H1 (cell line): ENCODE data around the gene LRP8. TPM values are rescaled to one million over a fixed set of nuclear protein-coding genes. Genes with fewer than 3 reads are reported as not detected.

ENCODE experiments used
- CTCF ChIA-PET: fragments of 300-600 bp; sonication (Branson Sonifier 250); formaldehyde crosslinking; loops from one replicate; lab custom pipeline; 2021; ENCODE audit not compliant: partially characterized antibody; lab: Charles Lee
- POLR2A ChIA-PET: fragments of 300-600 bp; sonication (Branson Sonifier 250); formaldehyde crosslinking; loops from one replicate; lab custom pipeline; 2021; ENCODE audit warnings: inconsistent platforms; ENCODE audit not compliant: partially characterized antibody; lab: Charles Lee
- DNase-seq, 2 experiments: peaks; one replicate each; pipeline versions ENCODE4 v3.0.0 to v3.0.0-alpha.2; 2010 to 2022; ENCODE audit warnings: low spot score in 2 of 2, low read depth in 1 of 2, mixed read lengths in 1 of 2
- FAIRE-seq: peaks from 2 replicates; lab custom pipeline; 2011; peaks lifted over from hg19 to GRCh38; lab: Jason Lieb, UNC
- H2AFZ ChIP-seq: 2 replicates; pipeline ENCODE4 v1.8.1; 2012; ENCODE audit warnings: low read length, inconsistent platforms
- H2AK5ac ChIP-seq: 2 replicates; pipeline ENCODE4 v1.6.1; 2013; ENCODE audit warnings: low read depth, low read length
- H2BK120ac ChIP-seq: replicated peaks from 2 replicates; pipeline ENCODE3; 2013; ENCODE audit warnings: low read depth, low read length, inconsistent platforms
- H2BK12ac ChIP-seq: 2 replicates; pipeline ENCODE4 v1.6.1; 2013; ENCODE audit warnings: low read depth, low read length
- H2BK15ac ChIP-seq: 2 replicates; pipeline ENCODE4 v1.6.1; 2013; ENCODE audit warnings: low read length
- H2BK20ac ChIP-seq: 2 replicates; pipeline ENCODE4 v1.6.1; 2013; ENCODE audit warnings: low read length
- H2BK5ac ChIP-seq: 2 replicates; pipeline ENCODE4 v1.6.1; 2013; ENCODE audit warnings: low read depth, low read length
- H3K14ac ChIP-seq: 2 replicates; pipeline ENCODE4 v1.6.1; 2013; ENCODE audit warnings: inconsistent platforms; ENCODE audit not compliant: insufficient read length
- H3K18ac ChIP-seq: 2 replicates; pipeline ENCODE4 v1.6.1; 2013; ENCODE audit warnings: low read length; ENCODE audit errors: extremely low read depth
- H3K23ac ChIP-seq: 2 replicates; pipeline ENCODE4 v1.6.1; 2013; ENCODE audit warnings: inconsistent platforms; ENCODE audit not compliant: insufficient read length
- H3K23me2 ChIP-seq: 2 replicates; pipeline ENCODE4 v1.6.1; 2013; ENCODE audit warnings: low read depth, low read length
- H3K27ac ChIP-seq: 2 replicates; pipeline ENCODE4 v1.6.1; 2011; ENCODE audit warnings: low read depth, low read length, inconsistent platforms
- H3K27me3 ChIP-seq, 4 experiments: replicated peaks in 1 of 4; 1 replicate in 1 of 4; 2 replicates in 3 of 4; pipeline versions ENCODE4 v1.6.1 to v1.8.1; 2011 to 2013; ENCODE audit warnings: low read length in 3 of 4, mild to moderate bottlenecking in 3 of 4, inconsistent platforms in 2 of 4, mixed read lengths in 2 of 4, moderate library complexity in 1 of 4; ENCODE audit not compliant: control insufficient read depth in 3 of 4, insufficient read depth in 3 of 4; ENCODE audit errors: extremely low read depth in 1 of 4
- H3K36me3 ChIP-seq, 4 experiments: 2 replicates each; pipeline versions ENCODE4 v1.6.1 to v1.8.1; 2011 to 2013; ENCODE audit warnings: mild to moderate bottlenecking in 4 of 4, low read length in 3 of 4, moderate library complexity in 2 of 4, control low read depth in 1 of 4, inconsistent platforms in 1 of 4; ENCODE audit not compliant: insufficient read depth in 4 of 4, control insufficient read depth in 2 of 4
- H3K4ac ChIP-seq: replicated peaks from 2 replicates; pipeline ENCODE3; 2013; ENCODE audit warnings: low read length, low read depth, mixed read lengths, inconsistent platforms; ENCODE audit not compliant: insufficient read length
- H3K4me1 ChIP-seq, 4 experiments: replicated peaks in 1 of 4; 1 replicate in 1 of 4; 2 replicates in 3 of 4; pipeline versions ENCODE4 v1.6.1 to v1.8.1; 2011 to 2013; ENCODE audit warnings: low read length in 3 of 4, inconsistent platforms in 2 of 4, mixed read lengths in 1 of 4; ENCODE audit not compliant: insufficient read depth in 4 of 4, control insufficient read depth in 3 of 4
- H3K4me2 ChIP-seq, 2 experiments: 2 replicates each; pipeline versions ENCODE4 v1.6.1 to v1.8.1; 2011 to 2013; ENCODE audit warnings: low read depth in 2 of 2, low read length in 2 of 2, control low read depth in 1 of 2, inconsistent platforms in 1 of 2, mild to moderate bottlenecking in 1 of 2; ENCODE audit not compliant: insufficient read depth in 1 of 2
- H3K4me3 ChIP-seq, 4 experiments: fragments of 200-600, 300-600 bp in 1 of 4; sonication (generic), shearing (Covaris generic), sonication (Bioruptor Twin) in 1 of 4; 2 replicates each; pipeline versions ENCODE4 v1.5.1 to v1.8.1; 2011 to 2016; ENCODE audit warnings: low read length in 4 of 4, low read depth in 3 of 4, control low read depth in 2 of 4, inconsistent platforms in 2 of 4, mild to moderate bottlenecking in 2 of 4, mixed read lengths in 1 of 4, moderate library complexity in 1 of 4; ENCODE audit not compliant: insufficient read depth in 2 of 4; ENCODE audit errors: extremely low read depth in 1 of 4
- H3K56ac ChIP-seq: replicated peaks from 2 replicates; pipeline ENCODE3; 2013; ENCODE audit warnings: low read depth, mild to moderate bottlenecking, mixed read lengths, low read length, inconsistent platforms; ENCODE audit not compliant: insufficient read length
- H3K79me1 ChIP-seq: 2 replicates; pipeline ENCODE4 v1.6.1; 2013; ENCODE audit warnings: low read depth, low read length, control low read depth
- H3K79me2 ChIP-seq, 2 experiments: 2 replicates each; pipeline versions ENCODE4 v1.6.1 to v1.8.1; 2012 to 2013; ENCODE audit warnings: low read length in 2 of 2, mild to moderate bottlenecking in 2 of 2, inconsistent platforms in 1 of 2; ENCODE audit not compliant: insufficient read depth in 2 of 2, control insufficient read depth in 1 of 2
- H3K9ac ChIP-seq, 4 experiments: replicated peaks in 1 of 4; 1 replicate in 1 of 4; 2 replicates in 3 of 4; pipeline versions ENCODE4 v1.6.1 to v1.8.1; 2011 to 2013; ENCODE audit warnings: low read depth in 3 of 4, low read length in 3 of 4, control low read depth in 2 of 4, mild to moderate bottlenecking in 2 of 4, moderate library complexity in 2 of 4, inconsistent platforms in 1 of 4; ENCODE audit errors: extremely low read depth in 1 of 4
- H3K9me3 ChIP-seq, 2 experiments: 2 replicates each; pipeline versions ENCODE4 v1.6.1 to v1.8.1; 2012 to 2013; ENCODE audit warnings: mild to moderate bottlenecking in 2 of 2, moderate library complexity in 2 of 2, control low read depth in 1 of 2, inconsistent platforms in 1 of 2, low read depth in 1 of 2, low read length in 1 of 2, mixed read lengths in 1 of 2; ENCODE audit not compliant: insufficient read depth in 2 of 2
- H4K20me1 ChIP-seq, 2 experiments: replicated peaks in 1 of 2; 2 replicates each; pipeline versions ENCODE3 to v1.8.1; 2011 to 2013; ENCODE audit warnings: inconsistent platforms in 2 of 2, low read length in 2 of 2, mild to moderate bottlenecking in 1 of 2; ENCODE audit not compliant: insufficient read depth in 2 of 2, control insufficient read depth in 1 of 2
- H4K5ac ChIP-seq: 2 replicates; pipeline ENCODE4 v1.6.1; 2013; ENCODE audit warnings: low read length, low read depth, mixed read lengths, inconsistent platforms; ENCODE audit not compliant: insufficient read length
- H4K8ac ChIP-seq: 2 replicates; pipeline ENCODE4 v1.8.0; 2013; ENCODE audit warnings: mild to moderate bottlenecking, moderate library complexity, low read length, inconsistent platforms; ENCODE audit not compliant: insufficient read depth; ENCODE audit errors: extremely low read depth
- H4K91ac ChIP-seq: replicated peaks from 2 replicates; pipeline ENCODE3; 2013; ENCODE audit warnings: low read length, mixed read lengths, inconsistent platforms; ENCODE audit not compliant: insufficient read length
- CBX5 ChIP-seq: fragments of 300-800, 300-1000 bp; sonication (generic); IDR thresholded peaks from 2 replicates; pipeline ENCODE4 v1.7.1; 2016; ENCODE audit warnings: antibody characterized with exemption, low read length, low read depth
- CREB1 ChIP-seq: IDR thresholded peaks from 2 replicates; pipeline ENCODE4 v1.6.1; 2012; ENCODE audit warnings: inconsistent platforms
- CTBP2 ChIP-seq: IDR thresholded peaks from 2 replicates; pipeline ENCODE4 v1.7.0; 2011; ENCODE audit warnings: borderline replicate concordance, mild to moderate bottlenecking, moderate library complexity, mixed read lengths, low read length; ENCODE audit not compliant: insufficient read depth, insufficient read length
- FOSL1 ChIP-seq: IDR thresholded peaks from 2 replicates; pipeline ENCODE4 v1.6.1; 2011; ENCODE audit warnings: mild to moderate bottlenecking, low read depth, low read length, moderate library complexity; ENCODE audit not compliant: insufficient read depth
- MAFK ChIP-seq: IDR thresholded peaks from 2 replicates; pipeline ENCODE4 v1.6.1; 2012; ENCODE audit warnings: low read depth, mild to moderate bottlenecking, improper control_type of control experiment, low read length
- NANOG ChIP-seq: IDR thresholded peaks from 2 replicates; pipeline ENCODE4 v1.6.1; 2011; ENCODE audit warnings: low read length, low read depth, mild to moderate bottlenecking, inconsistent platforms; ENCODE audit not compliant: insufficient read depth, poor library complexity, severe bottlenecking
- NRF1 ChIP-seq: IDR thresholded peaks from 2 replicates; pipeline ENCODE4 v1.6.1; 2011; ENCODE audit warnings: mild to moderate bottlenecking, low read depth, low read length, improper control_type of control experiment
- RBBP5 ChIP-seq: IDR thresholded peaks from 2 replicates; pipeline ENCODE4 v1.7.1; 2012; ENCODE audit warnings: low read depth, mild to moderate bottlenecking, inconsistent platforms, low read length, moderate library complexity, borderline replicate concordance
- RNF2 ChIP-seq: fragments of 200-900, 300-1000 bp; sonication (generic); IDR thresholded peaks from 2 replicates; pipeline ENCODE4 v1.7.1; 2016; ENCODE audit warnings: borderline replicate concordance, low read depth, mild to moderate bottlenecking, antibody characterized with exemption, low read length; ENCODE audit not compliant: poor library complexity, severe bottlenecking; ENCODE audit errors: missing control alignments
- SAP30 ChIP-seq: fragments of 300-600 bp; sonication (generic); IDR thresholded peaks from 2 replicates; pipeline ENCODE4 v1.7.1; 2012; ENCODE audit warnings: low read length, moderate library complexity, mild to moderate bottlenecking, inconsistent platforms; ENCODE audit not compliant: insufficient read depth, insufficient replicate concordance
- TCF12 ChIP-seq: IDR thresholded peaks from 2 replicates; pipeline ENCODE4 v1.6.1; 2011; ENCODE audit warnings: low read depth, mild to moderate bottlenecking, low read length
- WGBS, 2 experiments: shearing (Covaris generic) in 1 of 2; methylation state at CpG; one replicate each; pipeline versions ENCODE4 v1.1.6 to v1.1.7; 2013 to 2015; ENCODE audit warnings: low lambda C conversion rate in 2 of 2, mixed read lengths in 2 of 2, inconsistent platforms in 1 of 2, low coverage in 1 of 2, missing lambda C conversion rate in 1 of 2; ENCODE audit not compliant: insufficient replicate concordance in 2 of 2, insufficient coverage in 1 of 2, insufficient read length in 1 of 2; ENCODE audit errors: extremely low coverage in 1 of 2, missing lambda C conversion rate in 1 of 2; 5-methylcytosine and 5-hydroxymethylcytosine counted together
- polyA plus RNA-seq, 7 experiments: library from polyadenylated mRNA; depleted of rRNA in 3 of 7; stranded (reverse) in 5 of 7; unstranded in 2 of 7; fragments of >200 nt in 5 of 7; fragments of 200-250 nt in 2 of 7; gene quantifications; 1 replicate in 5 of 7; 2 replicates in 1 of 7; 4 replicates in 1 of 7; pipeline versions ENCODE4 v1.2.1 to v1.2.3, GENCODE V29; 2011 to 2013; ENCODE audit warnings: missing spikeins in 2 of 7, mixed read lengths in 2 of 7
- total RNA-seq: library from RNA; stranded (reverse); fragmentation: NEBNext Ultra II Directional; extraction: Animal tissue kit (Norgen Biotek cat#: 25700); gene quantifications from 2 replicates; pipeline ENCODE4 v1.2.1, GENCODE V29; 2021

LRP8 gene
- total and polyA plus RNA-seq, 2 of the 8 experiments (the other 6 are each of a cell fraction or from before 2014, with no cell fraction given): 63.2 to 66.4 TPM

DNA sequence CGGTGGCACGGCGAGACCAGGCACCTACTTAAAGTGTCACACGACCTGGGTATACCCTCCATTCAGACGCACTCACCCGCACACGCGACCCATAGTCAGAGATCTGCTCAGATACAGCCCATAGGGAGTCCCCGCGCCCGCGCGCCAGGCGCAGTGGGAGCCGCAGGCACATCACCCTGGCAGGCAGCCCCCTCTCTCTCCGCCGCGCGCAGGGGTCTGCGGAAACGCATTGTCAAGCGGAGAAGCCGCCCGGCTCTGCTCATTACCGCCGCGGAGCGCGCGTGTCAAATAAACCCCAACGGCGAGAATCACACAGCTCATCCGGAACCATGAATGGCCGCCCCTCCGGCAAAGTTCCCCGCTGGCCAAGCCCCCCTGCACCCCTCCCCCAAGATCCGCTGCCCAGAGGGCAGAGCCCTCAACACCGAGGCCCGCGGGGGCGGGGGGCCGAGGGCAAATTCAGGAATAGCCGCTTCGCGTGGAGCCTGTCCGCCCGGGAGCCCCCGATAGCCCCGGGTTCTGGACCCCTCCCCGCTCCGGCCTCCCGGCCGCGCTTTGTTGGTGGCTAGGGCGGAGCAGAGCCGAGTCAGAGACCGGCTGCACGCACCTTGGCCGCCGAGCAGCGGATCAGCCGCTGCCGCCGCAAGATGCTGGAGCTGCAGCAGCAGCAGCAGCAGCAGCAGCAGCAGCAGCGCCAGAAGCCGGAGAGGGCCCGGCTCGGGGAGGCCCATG lies 522 bp downstream of the LRP8 start:
- no peak for FAIRE-seq
- peak overlapping the region; percentile 78; the same call in 1 of the 2 replicates for H3K27ac ChIP-seq
- TF ChIP-seq RBBP5 (no peak; the same call in 1 of the 2 replicates), SAP30 (no peak), FOSL1 (no peak), CBX5 (no peak), NRF1 (no peak), MAFK (no peak), RNF2 (no peak), CREB1 (no peak), NANOG (no peak), CTBP2 (no peak), TCF12 (no peak)

More for the DNA sequence above, 522 bp downstream of the LRP8 start:
- H3K23me2 ChIP-seq: peaks cover 16% of the 10 kb centered on the region
- H2BK12ac ChIP-seq: no peak overlapping the region
- H3K4ac ChIP-seq: peak overlapping the region; percentile 95
- ChIA-PET CTCF (interaction anchor here (1.1 to 2.5 kb wide), 3 partner anchors 14 to 65 kb away, joined by 3 to 12 read pairs (median 3); no protein-coding TSS in a partner anchor), POLR2A (interaction anchor here (1.1 to 1.9 kb wide), 10 partner anchors 8 to 277 kb away, joined by 3 to 15 read pairs (median 3); no protein-coding TSS in a partner anchor)
- H2BK5ac ChIP-seq: peak overlapping the region; percentile 99
- no peak overlapping the region for H2BK120ac ChIP-seq
- H3K14ac ChIP-seq: no peak overlapping the region
- peaks cover 13 to 34% of the 10 kb centered on the region in 2 experiments for H3K79me2 ChIP-seq
- H3K4me1 ChIP-seq: peaks cover 4 to 15% (median 9%) of the 10 kb centered on the region in 4 experiments
- H2AK5ac ChIP-seq: no peak overlapping the region
- H3K36me3 ChIP-seq: peaks cover 12 to 27% (median 14%) of the 10 kb centered on the region in 4 experiments; a peak in 7 of 8 replicates
- H2BK20ac ChIP-seq: no peak overlapping the region
- peak overlapping the region; percentile 92 for H4K8ac ChIP-seq
- H3K18ac ChIP-seq: peak overlapping the region; percentile 99
- H3K23ac ChIP-seq: no peak overlapping the region
- H2AFZ ChIP-seq: no peak overlapping the region
- H3K9ac ChIP-seq: peak overlapping the region; percentile 78 to 84 (median 82)
- peak overlapping the region; percentile 98 for H3K56ac ChIP-seq
- 0% methylated on average over 35 of the region's 68 CpGs; no CpG with 5 or more reads in 1 of the 2 experiments for WGBS, 2 experiments
- H4K5ac ChIP-seq: peak overlapping the region; percentile 93
- H3K9me3 ChIP-seq: no peaks in the 10 kb centered on the region
- H3K27me3 ChIP-seq: no peaks in the 10 kb centered on the region; a peak in 1 of 7 replicates
- peak overlapping the region; percentile 91 to 95 for H3K4me2 ChIP-seq
- peak overlapping the region; percentile 74 to 85 (median 80) for H3K4me3 ChIP-seq
- peaks cover 17% of the 10 kb centered on the region for H3K79me1 ChIP-seq
- no peak overlapping the region for H2BK15ac ChIP-seq
- peak overlapping the region; percentile 99 for H4K91ac ChIP-seq
- DNase-seq: peak in 1 of 2 experiments; percentile 76
- peaks cover 9 to 12% of the 10 kb centered on the region in 2 experiments for H4K20me1 ChIP-seq
